ENCODE data around the gene CH25H. TPM values are rescaled to one million over a fixed set of nuclear protein-coding genes. Genes with fewer than 3 reads are reported as not detected.

CH25H gene
- total RNA-seq, 3 donors from 2014 or later = 0.16 to 6.0 (median 2.0) TPM

DNA sequence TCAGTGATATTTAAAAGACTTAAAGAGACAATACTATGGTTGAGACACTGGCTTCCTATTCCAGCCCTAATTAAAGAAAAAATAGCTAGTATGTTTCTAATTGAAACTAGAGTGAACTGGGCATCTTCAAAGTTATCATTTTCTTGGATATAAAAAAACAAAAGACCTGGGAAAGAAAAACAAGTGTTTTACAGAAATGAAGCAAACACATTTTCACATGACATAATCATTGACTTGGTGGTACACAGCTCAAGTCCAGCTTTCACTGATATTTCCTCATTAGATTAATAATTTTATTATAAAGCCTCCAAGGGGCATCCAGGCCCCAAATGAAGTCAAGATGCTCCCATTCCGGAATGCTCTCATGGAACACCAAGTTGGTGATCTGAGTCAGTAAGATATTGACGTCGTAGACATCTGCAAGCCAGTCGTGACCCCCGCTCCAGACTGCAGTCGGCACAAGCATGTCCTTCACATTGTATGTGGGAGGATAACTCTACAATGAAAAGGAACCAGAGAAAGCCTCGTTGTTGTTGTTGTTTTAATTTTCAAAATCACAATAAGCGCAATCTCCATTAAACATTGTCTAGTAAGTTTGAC lies 7.5 kb upstream of the CH25H start:
- Histone ChIP-seq H3K4me1 (no peaks in the 10 kb centered on the region), H3K27me3 (no peaks in the 10 kb centered on the region), H3K4me3 (no peak overlapping the region), H3K9me3 (no peaks in the 10 kb centered on the region), H3K36me3 (no peaks in the 10 kb centered on the region), H3K27ac (no peak overlapping the region)
- intact Hi-C loops (cut with DNase I; ENCODE audit: low total_unique reads) = loop anchor here (5.0 kb wide), 1 partner anchor 182 kb away; no protein-coding TSS in a partner anchor
- no peak for DNase-seq (ENCODE audit: low spot score in 2 of 2)
- TF ChIP-seq POLR2A (IDR thresholded peaks at IDR 0.05) (no peak), POLR2AphosphoS5 (IDR thresholded peaks at IDR 0.05) (no peak)
- TF ChIP-seq, protein P1, sequence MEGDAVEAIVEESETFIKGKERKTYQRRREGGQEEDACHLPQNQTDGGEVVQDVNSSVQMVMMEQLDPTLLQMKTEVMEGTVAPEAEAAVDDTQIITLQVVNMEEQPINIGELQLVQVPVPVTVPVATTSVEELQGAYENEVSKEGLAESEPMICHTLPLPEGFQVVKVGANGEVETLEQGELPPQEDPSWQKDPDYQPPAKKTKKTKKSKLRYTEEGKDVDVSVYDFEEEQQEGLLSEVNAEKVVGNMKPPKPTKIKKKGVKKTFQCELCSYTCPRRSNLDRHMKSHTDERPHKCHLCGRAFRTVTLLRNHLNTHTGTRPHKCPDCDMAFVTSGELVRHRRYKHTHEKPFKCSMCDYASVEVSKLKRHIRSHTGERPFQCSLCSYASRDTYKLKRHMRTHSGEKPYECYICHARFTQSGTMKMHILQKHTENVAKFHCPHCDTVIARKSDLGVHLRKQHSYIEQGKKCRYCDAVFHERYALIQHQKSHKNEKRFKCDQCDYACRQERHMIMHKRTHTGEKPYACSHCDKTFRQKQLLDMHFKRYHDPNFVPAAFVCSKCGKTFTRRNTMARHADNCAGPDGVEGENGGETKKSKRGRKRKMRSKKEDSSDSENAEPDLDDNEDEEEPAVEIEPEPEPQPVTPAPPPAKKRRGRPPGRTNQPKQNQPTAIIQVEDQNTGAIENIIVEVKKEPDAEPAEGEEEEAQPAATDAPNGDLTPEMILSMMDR (IDR thresholded peaks at IDR 0.05) = no peak

DNA sequence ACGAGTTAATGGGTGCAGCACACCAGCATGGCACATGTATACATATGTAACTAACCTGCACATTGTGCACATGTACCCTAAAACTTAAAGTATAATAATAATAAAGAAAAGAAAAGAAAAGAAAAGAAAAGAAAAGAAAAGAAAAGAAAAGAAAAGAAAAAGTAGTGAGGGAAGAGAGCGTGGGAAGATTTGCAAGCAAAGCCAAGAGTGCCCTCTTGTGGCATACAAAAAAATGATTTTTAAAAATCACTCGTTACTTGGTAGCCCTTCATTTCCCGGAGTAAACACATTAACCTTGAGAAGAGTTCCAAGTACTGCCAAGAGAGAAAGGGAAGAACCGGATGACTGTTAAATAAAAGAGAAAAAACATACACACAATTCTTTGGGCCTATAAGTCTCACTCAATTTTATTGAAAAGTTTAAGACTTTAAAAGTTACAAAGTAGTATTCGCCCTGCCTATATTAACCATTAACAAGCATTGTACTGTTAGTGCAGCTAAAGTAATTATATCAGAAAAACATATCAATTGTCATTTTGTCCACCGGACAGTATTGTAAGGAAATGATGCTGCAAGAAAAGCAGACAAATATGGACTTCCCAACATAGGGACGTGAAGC lies 6.2 kb upstream of the CH25H start:
- no peak for TF ChIP-seq POLR2A (IDR thresholded peaks at IDR 0.05)
- TF ChIP-seq, protein P1 (IDR thresholded peaks at IDR 0.05) = peak; percentile 25 to 80 (median 66)
- peak in 1 of 3 donors; percentile 20 for TF ChIP-seq POLR2AphosphoS5 (IDR thresholded peaks at IDR 0.05)
- Histone ChIP-seq H3K27me3 (peaks cover 0 to 3% of the 10 kb centered on the region in 2 donors), H3K9me3 (no peaks in the 10 kb centered on the region), H3K36me3 (no peaks in the 10 kb centered on the region), H3K4me3 (no peak overlapping the region), H3K4me1 (no peaks in the 10 kb centered on the region), H3K27ac (no peak overlapping the region)
- intact Hi-C loops (cut with DNase I; ENCODE audit: low total_unique reads) = loop anchor here (5.0 kb wide), 1 partner anchor 181 kb away; no protein-coding TSS in a partner anchor
- DNase-seq (ENCODE audit: low spot score in 2 of 2) = no peak

DNA sequence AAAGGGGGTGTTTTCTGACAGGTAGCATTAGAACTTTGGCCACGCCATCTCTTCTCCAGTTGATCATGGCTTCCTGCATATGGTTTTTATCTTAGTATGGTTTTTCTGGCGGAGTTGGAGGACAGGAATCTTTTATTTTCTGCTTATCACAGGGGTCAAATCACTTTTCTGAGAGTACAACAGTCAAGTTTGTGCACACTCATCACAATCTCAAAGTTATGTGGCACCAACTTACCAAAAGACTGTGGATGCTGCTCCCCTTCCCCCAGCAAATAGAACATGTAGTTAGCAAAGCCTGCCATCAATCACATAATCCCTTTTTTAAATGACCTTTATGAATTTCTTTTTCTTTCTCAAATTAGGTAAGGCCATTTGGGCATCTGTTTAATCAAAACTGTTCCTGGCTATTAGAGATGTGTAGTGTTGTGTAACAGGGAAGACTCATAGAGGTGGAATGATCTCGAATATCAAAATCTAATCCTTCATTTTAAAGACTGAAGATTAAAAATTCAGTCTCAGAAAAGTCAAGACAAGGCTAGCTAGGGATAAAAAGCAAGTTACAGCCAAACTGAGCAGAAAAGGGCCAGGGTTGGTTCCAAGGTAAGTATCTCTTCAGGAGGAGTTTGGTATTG lies 3.8 kb upstream of the CH25H start:
- Histone ChIP-seq H3K27me3 (peaks cover 0 to 10% of the 10 kb centered on the region in 2 donors), H3K27ac (no peak overlapping the region), H3K4me1 (no peaks in the 10 kb centered on the region), H3K9me3 (no peaks in the 10 kb centered on the region), H3K4me3 (no peak overlapping the region), H3K36me3 (no peaks in the 10 kb centered on the region)
- intact Hi-C loops (cut with DNase I; ENCODE audit: low total_unique reads) = loop anchor here (5.0 kb wide), 1 partner anchor 179 kb away; no protein-coding TSS in a partner anchor
- TF ChIP-seq POLR2A (IDR thresholded peaks at IDR 0.05) = no peak
- TF ChIP-seq POLR2AphosphoS5 (IDR thresholded peaks at IDR 0.05) = no peak
- TF ChIP-seq, protein P1 (IDR thresholded peaks at IDR 0.05) = no peak
- no peak for DNase-seq (ENCODE audit: low spot score in 2 of 2)

DNA sequence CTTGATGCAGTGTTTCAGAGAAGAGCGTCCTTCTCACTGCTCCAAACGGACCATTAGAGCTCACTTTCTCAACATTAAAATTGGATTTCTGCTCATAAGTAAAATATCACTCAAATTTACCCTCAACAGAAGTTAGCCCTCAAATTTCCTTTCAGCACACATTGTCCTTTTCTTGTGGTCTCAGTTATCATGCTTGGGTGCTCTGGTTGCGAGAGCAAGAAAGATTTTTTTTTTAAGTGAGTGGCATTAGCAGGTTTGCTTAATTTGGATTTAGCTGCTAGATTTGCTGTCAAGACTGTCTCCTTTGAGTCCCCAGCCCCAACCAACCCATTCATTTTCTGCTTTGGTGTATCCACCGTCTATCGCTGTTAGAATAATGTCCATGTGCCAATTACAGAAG lies 2.6 kb upstream of the CH25H start:
- H3K27me3 ChIP-seq = peaks cover 0 to 10% of the 10 kb centered on the region in 2 donors
- no peaks in the 10 kb centered on the region for H3K36me3 ChIP-seq
- no peaks in the 10 kb centered on the region for H3K4me1 ChIP-seq
- no peak for TF ChIP-seq POLR2A (IDR thresholded peaks at IDR 0.05)
- TF ChIP-seq, protein P1 (IDR thresholded peaks at IDR 0.05) = no peak
- no peak for TF ChIP-seq POLR2AphosphoS5 (IDR thresholded peaks at IDR 0.05)
- intact Hi-C loops (cut with DNase I; ENCODE audit: low total_unique reads) = loop anchor here (5.0 kb wide), 1 partner anchor 177 kb away; no protein-coding TSS in a partner anchor
- no peak for DNase-seq (ENCODE audit: low spot score in 2 of 2)
- no peak overlapping the region for H3K27ac ChIP-seq
- no peaks in the 10 kb centered on the region for H3K9me3 ChIP-seq
- H3K4me3 ChIP-seq = no peak overlapping the region
